ENCODE measurements around the gene ANK3.

DNA sequence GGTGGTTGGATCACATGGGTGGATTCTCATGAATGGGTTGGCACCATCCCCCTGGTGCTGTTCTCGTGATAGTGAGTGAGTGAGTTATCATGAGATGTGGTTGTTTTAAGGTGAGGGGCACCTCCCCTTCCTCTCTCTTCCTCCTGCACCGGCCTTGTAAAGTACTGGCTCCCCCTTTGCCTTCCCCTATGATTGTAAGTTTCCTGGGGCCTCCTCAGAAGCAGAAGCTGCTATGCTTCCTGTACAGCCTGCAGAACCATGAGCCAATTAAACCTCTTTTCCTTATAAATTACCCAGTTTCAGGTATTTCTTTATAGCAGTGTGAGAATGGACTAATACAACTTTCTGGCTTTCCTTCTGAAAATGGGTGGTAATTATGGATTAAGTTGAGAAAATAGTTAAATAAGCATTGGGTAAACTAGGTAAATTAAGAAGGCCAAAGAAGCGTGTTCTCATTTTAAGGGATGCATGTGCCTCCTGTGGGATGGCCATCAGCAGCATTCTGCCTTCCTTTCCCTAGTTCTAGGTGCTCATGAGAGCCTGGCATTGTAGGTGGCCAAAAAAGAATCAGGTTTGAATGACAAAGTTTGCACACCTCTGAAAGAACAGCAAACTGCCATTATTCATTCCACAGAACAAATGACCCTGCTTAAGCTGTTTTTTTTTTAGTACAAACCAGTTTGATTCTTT lies 242.0 kb downstream of the ANK3 start:
- TF ChIP-seq POLR2A (IDR thresholded peaks at IDR 0.05) (no peak), POLR2AphosphoS5 (IDR thresholded peaks at IDR 0.05) (no peak)
- TF ChIP-seq, protein P1, sequence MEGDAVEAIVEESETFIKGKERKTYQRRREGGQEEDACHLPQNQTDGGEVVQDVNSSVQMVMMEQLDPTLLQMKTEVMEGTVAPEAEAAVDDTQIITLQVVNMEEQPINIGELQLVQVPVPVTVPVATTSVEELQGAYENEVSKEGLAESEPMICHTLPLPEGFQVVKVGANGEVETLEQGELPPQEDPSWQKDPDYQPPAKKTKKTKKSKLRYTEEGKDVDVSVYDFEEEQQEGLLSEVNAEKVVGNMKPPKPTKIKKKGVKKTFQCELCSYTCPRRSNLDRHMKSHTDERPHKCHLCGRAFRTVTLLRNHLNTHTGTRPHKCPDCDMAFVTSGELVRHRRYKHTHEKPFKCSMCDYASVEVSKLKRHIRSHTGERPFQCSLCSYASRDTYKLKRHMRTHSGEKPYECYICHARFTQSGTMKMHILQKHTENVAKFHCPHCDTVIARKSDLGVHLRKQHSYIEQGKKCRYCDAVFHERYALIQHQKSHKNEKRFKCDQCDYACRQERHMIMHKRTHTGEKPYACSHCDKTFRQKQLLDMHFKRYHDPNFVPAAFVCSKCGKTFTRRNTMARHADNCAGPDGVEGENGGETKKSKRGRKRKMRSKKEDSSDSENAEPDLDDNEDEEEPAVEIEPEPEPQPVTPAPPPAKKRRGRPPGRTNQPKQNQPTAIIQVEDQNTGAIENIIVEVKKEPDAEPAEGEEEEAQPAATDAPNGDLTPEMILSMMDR (IDR thresholded peaks at IDR 0.05 in 8 of 11, conservative IDR thresholded peaks at IDR 0.05 in 3 of 11) = no peak

Measured in spleen (tissue), 7 donors.